Measurements from ENCODE around the gene TRAF3.

DNA sequence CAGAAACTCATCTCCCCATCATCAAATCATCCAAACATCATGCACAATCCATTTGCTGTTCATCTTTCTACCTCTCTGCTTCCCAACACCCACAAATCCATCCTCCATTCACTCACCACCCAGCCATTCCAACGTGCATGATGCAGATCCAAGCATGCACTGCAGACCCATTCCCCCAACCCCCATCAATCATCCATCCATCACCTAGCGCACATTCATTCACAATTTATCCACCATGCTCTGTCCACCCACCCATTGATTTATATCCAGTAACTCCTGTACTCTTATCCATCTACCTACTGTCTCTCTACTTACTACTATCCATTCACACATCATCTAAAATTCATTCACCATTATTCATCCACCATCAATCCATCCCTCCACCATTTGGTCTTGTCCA, 141.2 kb downstream of the TRAF3 start:
- TF ChIP-seq POLR2A (IDR thresholded peaks at IDR 0.05) = no peak
- TF ChIP-seq, protein P1, sequence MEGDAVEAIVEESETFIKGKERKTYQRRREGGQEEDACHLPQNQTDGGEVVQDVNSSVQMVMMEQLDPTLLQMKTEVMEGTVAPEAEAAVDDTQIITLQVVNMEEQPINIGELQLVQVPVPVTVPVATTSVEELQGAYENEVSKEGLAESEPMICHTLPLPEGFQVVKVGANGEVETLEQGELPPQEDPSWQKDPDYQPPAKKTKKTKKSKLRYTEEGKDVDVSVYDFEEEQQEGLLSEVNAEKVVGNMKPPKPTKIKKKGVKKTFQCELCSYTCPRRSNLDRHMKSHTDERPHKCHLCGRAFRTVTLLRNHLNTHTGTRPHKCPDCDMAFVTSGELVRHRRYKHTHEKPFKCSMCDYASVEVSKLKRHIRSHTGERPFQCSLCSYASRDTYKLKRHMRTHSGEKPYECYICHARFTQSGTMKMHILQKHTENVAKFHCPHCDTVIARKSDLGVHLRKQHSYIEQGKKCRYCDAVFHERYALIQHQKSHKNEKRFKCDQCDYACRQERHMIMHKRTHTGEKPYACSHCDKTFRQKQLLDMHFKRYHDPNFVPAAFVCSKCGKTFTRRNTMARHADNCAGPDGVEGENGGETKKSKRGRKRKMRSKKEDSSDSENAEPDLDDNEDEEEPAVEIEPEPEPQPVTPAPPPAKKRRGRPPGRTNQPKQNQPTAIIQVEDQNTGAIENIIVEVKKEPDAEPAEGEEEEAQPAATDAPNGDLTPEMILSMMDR (IDR thresholded peaks at IDR 0.05) = no peak

All from thyroid gland (tissue), 4 donors.